HL-60 (cell line): ENCODE data around the gene ADAMTSL4.
"Not testable (repeated sequence)": the region's sequence is repeated elsewhere in the genome, so short reads cannot be mapped to it uniquely, and the experiment has no call there.

Source experiments
- DNase-seq, 2 experiments: peaks; one replicate each; pipeline ENCODE4 v3.0.0-alpha.2; 2010 to 2020; ENCODE audit warnings: low read depth in 1 of 2, low spot score in 1 of 2
- H3K27ac ChIP-seq: fragments of 250-450 bp; sonication (Bioruptor Pico); replicated peaks from 2 replicates; pipeline ENCODE4 v1.5.1; 2020; ENCODE audit warnings: mild to moderate bottlenecking, moderate library complexity
- H3K27me3 ChIP-seq: fragments of 250-450 bp; sonication (Bioruptor Pico); 2 replicates; pipeline ENCODE4 v1.5.1; 2021; ENCODE audit warnings: mild to moderate bottlenecking, moderate library complexity; ENCODE audit not compliant: insufficient read depth, poor library complexity, severe bottlenecking
- H3K4me3 ChIP-seq: replicated peaks from 2 replicates; pipeline ENCODE4 v1.5.1; 2011; ENCODE audit warnings: mild to moderate bottlenecking, control low read depth, low read length; ENCODE audit not compliant: insufficient read depth
- CTCF ChIP-seq: IDR thresholded peaks from one replicate; pipeline ENCODE4 v1.5.1; 2011; ENCODE audit warnings: low read length, control low read depth, inconsistent platforms; ENCODE audit not compliant: insufficient read depth
- GABPA ChIP-seq: IDR thresholded peaks from 2 replicates; pipeline ENCODE4 v1.6.1; 2012; ENCODE audit warnings: low read depth
- POLR2AphosphoS5 ChIP-seq: IDR thresholded peaks from 2 replicates; pipeline ENCODE4 v1.6.1; 2012; ENCODE audit warnings: low read depth
- REST ChIP-seq: IDR thresholded peaks from 2 replicates; pipeline ENCODE4 v1.6.1; 2012; ENCODE audit warnings: low read depth; ENCODE audit not compliant: insufficient replicate concordance
- SPI1 ChIP-seq: IDR thresholded peaks from 2 replicates; pipeline ENCODE4 v1.6.1; 2012; ENCODE audit warnings: low read depth, mild to moderate bottlenecking, borderline replicate concordance

Gene ADAMTSL4

GRCh38 chr1:150582371-150582770, 33.2 kb downstream of the ADAMTSL4 start:
- Histone ChIP-seq H3K27me3 (no peaks in the 10 kb centered on the region), H3K4me3 (no peak overlapping the region), H3K27ac (no peak overlapping the region)
- TF ChIP-seq SPI1: no peak
- TF ChIP-seq GABPA: no peak
- TF ChIP-seq REST: no peak
- no peak for TF ChIP-seq CTCF
- no peak for TF ChIP-seq POLR2AphosphoS5
- no peak for DNase-seq

GRCh38 chr1:150596095-150596892, 47.1 kb downstream of the ADAMTSL4 start:
- TF ChIP-seq REST: no peak
- TF ChIP-seq CTCF: no peak
- no peak for TF ChIP-seq GABPA
- no peak for TF ChIP-seq SPI1
- TF ChIP-seq POLR2AphosphoS5: no peak
- no peak overlapping the region for H3K27ac ChIP-seq
- no peak for DNase-seq
- H3K27me3 ChIP-seq: no peaks in the 10 kb centered on the region
- no peak overlapping the region for H3K4me3 ChIP-seq

GRCh38 chr1:150596976-150597375, 47.8 kb downstream of the ADAMTSL4 start:
- H3K4me3 ChIP-seq: no peak overlapping the region
- TF ChIP-seq SPI1: no peak
- no peak for TF ChIP-seq GABPA
- no peak for TF ChIP-seq REST
- TF ChIP-seq CTCF: no peak
- no peak for TF ChIP-seq POLR2AphosphoS5
- no peaks in the 10 kb centered on the region for H3K27me3 ChIP-seq
- no peak overlapping the region for H3K27ac ChIP-seq
- no peak for DNase-seq

- H3K4me3 ChIP-seq, H3K27me3 ChIP-seq, H3K27ac ChIP-seq, DNase-seq: not testable (repeated sequence)
These were observed 49.1 kb downstream of the ADAMTSL4 start for GRCh38 chr1:150598346-150598745.
